Large intestine (tissue), 3 donors: ENCODE data around the gene MINDY4. TPM values are rescaled to one million over a fixed set of nuclear protein-coding genes. Genes with fewer than 3 reads are reported as not detected.

ENCODE experiments used
- DNase-seq, 2 donors: peaks; one replicate each; pipeline versions ENCODE4 v3.0.0 to v3.0.0-alpha.2; 2013
- H3K27ac ChIP-seq: one replicate; pipeline ENCODE4 v1.5.1; 2013; ENCODE audit warnings: low read length
- H3K27me3 ChIP-seq: 2 replicates; pipeline ENCODE4 v1.6.1; 2013; ENCODE audit warnings: low read length; ENCODE audit not compliant: control insufficient read depth, insufficient read depth
- H3K36me3 ChIP-seq: 2 replicates; pipeline ENCODE4 v1.6.1; 2013; ENCODE audit warnings: low read length; ENCODE audit not compliant: control insufficient read depth, insufficient read depth
- H3K4me1 ChIP-seq: one replicate; pipeline ENCODE4 v1.6.1; 2013; ENCODE audit warnings: low read length; ENCODE audit not compliant: control insufficient read depth, insufficient read depth
- H3K4me3 ChIP-seq: one replicate; pipeline ENCODE4 v1.5.1; 2013; ENCODE audit warnings: low read length
- H3K9me3 ChIP-seq: one replicate; pipeline ENCODE4 v1.6.1; 2013; ENCODE audit warnings: mild to moderate bottlenecking, low read depth, low read length, moderate library complexity; ENCODE audit not compliant: control insufficient read depth
- WGBS: methylation state at CpG from one replicate; pipeline ENCODE4 v1.1.5; 2013; ENCODE audit warnings: low lambda C conversion rate; ENCODE audit not compliant: insufficient coverage; 5-methylcytosine and 5-hydroxymethylcytosine counted together
- polyA plus RNA-seq: library from polyadenylated mRNA; unstranded; fragments of 120-200 nt; gene quantifications from one replicate; pipeline ENCODE4 v1.2.1, GENCODE V29; 2013

MINDY4 gene
- polyA plus RNA-seq, 1 donor = 12.3 TPM

DNA sequence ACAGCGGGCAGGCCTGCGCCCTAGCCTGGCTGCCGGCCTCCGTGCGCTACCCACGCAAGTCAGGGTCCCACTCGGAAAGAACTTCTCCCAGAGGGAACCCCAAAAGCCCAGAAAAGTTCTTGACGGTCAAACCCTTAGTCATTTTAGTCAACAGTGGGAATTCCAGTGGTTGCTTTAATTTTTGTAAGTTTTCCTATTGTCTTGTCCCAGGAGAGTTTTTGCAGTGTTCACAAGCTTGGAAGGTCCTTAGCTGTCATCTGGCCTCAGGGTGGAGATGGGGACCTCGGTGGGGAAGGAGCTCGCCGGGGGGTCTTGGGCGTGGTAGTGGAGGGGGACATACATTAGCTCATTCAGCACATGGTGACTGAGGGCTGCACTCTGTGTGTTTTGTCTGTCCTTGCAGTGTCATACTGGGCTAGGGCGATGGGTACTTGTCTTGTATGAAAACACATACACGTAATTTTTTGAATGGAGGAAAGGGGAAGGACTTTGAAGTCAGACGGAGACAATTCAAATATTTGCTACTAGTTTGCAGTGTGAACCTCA, 736 bp downstream of the MINDY4 start:
- peak overlapping the region; percentile 91 for H3K4me3 ChIP-seq
- peak overlapping the region; percentile 70 for H3K27ac ChIP-seq
- H3K36me3 ChIP-seq = peaks cover 3% of the 10 kb centered on the region
- 0% methylated on average over 2 of the region's 15 CpGs for WGBS
- no peaks in the 10 kb centered on the region for H3K27me3 ChIP-seq
- peak in 1 of 2 donors; percentile 55 for DNase-seq
- no peaks in the 10 kb centered on the region for H3K9me3 ChIP-seq
- H3K4me1 ChIP-seq = peaks cover 17% of the 10 kb centered on the region

DNA sequence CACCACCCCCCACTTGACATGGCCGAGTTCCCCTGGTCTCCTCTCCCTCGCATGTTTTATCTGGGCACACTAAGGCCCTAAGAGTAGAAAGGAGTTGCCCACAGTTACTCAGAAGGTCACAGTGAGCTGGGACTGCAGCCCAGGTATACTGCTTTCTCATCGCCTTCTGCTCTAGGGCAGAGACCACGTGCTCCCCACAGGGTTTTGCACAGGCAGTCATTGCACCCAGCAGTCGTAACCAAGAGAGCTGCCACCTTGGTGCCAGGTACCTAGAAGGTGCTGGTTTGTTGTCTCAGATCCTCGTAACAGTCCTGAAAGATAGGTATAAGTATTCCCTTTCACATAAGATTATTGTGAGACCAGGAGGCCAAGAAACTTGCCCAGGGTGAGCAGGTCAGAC, 1.8 kb downstream of the MINDY4 start:
- WGBS = 60% methylated on average over 1 of the region's 6 CpGs
- Histone ChIP-seq H3K9me3 (no peaks in the 10 kb centered on the region), H3K27me3 (no peaks in the 10 kb centered on the region), H3K4me1 (peaks cover 11% of the 10 kb centered on the region), H3K4me3 (no peak overlapping the region), H3K36me3 (peaks cover 8% of the 10 kb centered on the region), H3K27ac (no peak overlapping the region)
- DNase-seq = no peak

- Histone ChIP-seq H3K27me3 (no peaks in the 10 kb centered on the region), H3K4me3 (no peak overlapping the region), H3K36me3 (peaks cover 27% of the 10 kb centered on the region), H3K9me3 (no peaks in the 10 kb centered on the region), H3K27ac (no peak overlapping the region), H3K4me1 (peaks cover 6% of the 10 kb centered on the region)
- DNase-seq = no peak
Measured at GRCh38 chr7:30775992-30776391, 4.8 kb downstream of the MINDY4 start.

GRCh38 chr7:30776971-30777370, 5.8 kb downstream of the MINDY4 start:
- Histone ChIP-seq H3K9me3 (no peaks in the 10 kb centered on the region), H3K27ac (no peak overlapping the region), H3K36me3 (peaks cover 31% of the 10 kb centered on the region), H3K4me3 (no peak overlapping the region), H3K27me3 (no peaks in the 10 kb centered on the region), H3K4me1 (peaks cover 5% of the 10 kb centered on the region)
- DNase-seq = no peak
- 83% methylated on average over 1 of the region's 4 CpGs for WGBS

GRCh38 chr7:30778255-30779025, 7.2 kb downstream of the MINDY4 start:
- Histone ChIP-seq H3K27ac (no peak overlapping the region), H3K27me3 (no peaks in the 10 kb centered on the region), H3K4me3 (no peak overlapping the region), H3K9me3 (no peaks in the 10 kb centered on the region), H3K4me1 (no peaks in the 10 kb centered on the region), H3K36me3 (peaks cover 42% of the 10 kb centered on the region)
- DNase-seq = no peak
- 78% methylated on average over 3 of the region's 15 CpGs for WGBS

DNA sequence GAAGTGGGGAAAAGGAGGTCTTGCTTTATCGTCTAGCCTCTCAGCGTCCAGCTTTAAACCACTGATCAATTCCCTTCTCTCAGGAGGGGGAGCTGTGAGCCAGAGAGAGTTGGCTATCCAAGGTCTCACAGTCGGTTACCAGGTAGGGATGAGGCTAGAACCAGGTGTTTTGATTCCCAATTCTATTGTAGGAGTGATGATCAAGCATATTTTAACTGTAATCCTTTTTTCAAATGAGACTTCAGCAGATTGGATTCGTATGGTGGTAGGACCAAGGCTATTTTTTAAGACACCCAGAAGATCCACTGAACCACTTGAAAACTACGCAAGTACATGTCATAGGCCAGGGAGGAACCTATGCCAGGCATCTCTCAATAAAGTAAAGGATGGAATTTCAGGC, 8.4 kb downstream of the MINDY4 start:
- Histone ChIP-seq H3K4me3 (no peak overlapping the region), H3K4me1 (no peaks in the 10 kb centered on the region), H3K27me3 (no peaks in the 10 kb centered on the region), H3K27ac (no peak overlapping the region), H3K36me3 (peaks cover 50% of the 10 kb centered on the region), H3K9me3 (no peaks in the 10 kb centered on the region)
- no peak for DNase-seq
- no CpG with 5 or more reads among the region's 5 CpGs for WGBS

GRCh38 chr7:30780941-30781340, 9.7 kb downstream of the MINDY4 start:
- Histone ChIP-seq H3K4me3 (no peak overlapping the region), H3K36me3 (peaks cover 60% of the 10 kb centered on the region), H3K4me1 (no peaks in the 10 kb centered on the region), H3K9me3 (no peaks in the 10 kb centered on the region), H3K27me3 (no peaks in the 10 kb centered on the region), H3K27ac (no peak overlapping the region)
- DNase-seq = no peak
- no CpG with 5 or more reads among the region's 4 CpGs for WGBS

DNA sequence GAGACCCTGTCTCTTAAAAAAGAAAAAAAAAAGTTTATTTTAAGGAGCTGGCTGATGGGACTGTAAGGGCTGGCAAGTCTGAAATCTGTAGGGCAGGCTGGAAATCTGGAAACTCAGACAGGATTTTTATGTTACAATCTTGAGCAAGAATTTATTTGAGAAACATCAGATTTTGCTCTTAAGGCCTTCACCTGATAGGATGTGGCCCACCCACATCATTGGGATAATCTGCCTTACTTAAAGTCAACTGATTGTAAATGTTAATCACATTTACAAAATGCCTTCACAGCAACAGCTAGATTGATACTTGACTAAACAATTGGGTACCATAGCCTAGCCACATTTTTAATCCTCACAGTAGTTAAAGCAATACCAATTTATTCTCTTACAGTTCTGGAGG, 11.5 kb downstream of the MINDY4 start:
- DNase-seq = no peak
- Histone ChIP-seq H3K27ac (no peak overlapping the region), H3K27me3 (no peaks in the 10 kb centered on the region), H3K36me3 (peaks cover 67% of the 10 kb centered on the region), H3K4me1 (no peaks in the 10 kb centered on the region), H3K4me3 (no peak overlapping the region), H3K9me3 (no peaks in the 10 kb centered on the region)

DNA sequence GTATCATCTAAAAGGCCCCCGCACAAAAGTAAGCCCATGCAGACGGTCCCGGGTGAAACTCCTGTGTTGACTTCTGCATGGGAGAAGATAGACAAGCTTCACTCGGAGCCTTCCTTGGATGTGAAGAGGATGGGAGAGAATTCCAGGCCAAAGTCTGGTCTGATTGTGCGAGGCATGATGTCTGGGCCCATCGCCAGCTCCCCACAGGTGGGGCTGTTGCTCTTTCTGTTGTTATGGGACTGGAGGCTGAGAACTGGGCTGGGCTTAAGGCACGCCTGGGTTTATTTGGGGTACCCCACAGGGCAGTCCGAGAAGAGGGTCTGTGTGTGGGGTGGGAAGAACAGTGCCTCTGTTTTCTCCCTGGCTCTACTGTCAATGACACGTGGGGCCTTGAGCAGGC, 14.6 kb downstream of the MINDY4 start:
- WGBS = no CpG with 5 or more reads among the region's 9 CpGs
- peak in 1 of 2 donors; percentile 68 for DNase-seq

GRCh38 chr7:30787486-30787885, 16.3 kb downstream of the MINDY4 start:
- Histone ChIP-seq H3K36me3 (peaks cover 59% of the 10 kb centered on the region), H3K4me1 (no peaks in the 10 kb centered on the region), H3K27ac (no peak overlapping the region), H3K27me3 (no peaks in the 10 kb centered on the region), H3K4me3 (no peak overlapping the region), H3K9me3 (no peaks in the 10 kb centered on the region)
- WGBS = no CpG with 5 or more reads among the region's 1 CpG
- no peak for DNase-seq

More for the DNA sequence above, 14.6 kb downstream of the MINDY4 start:
- H3K4me1 ChIP-seq = no peaks in the 10 kb centered on the region
- H3K36me3 ChIP-seq = peaks cover 56% of the 10 kb centered on the region
- no peaks in the 10 kb centered on the region for H3K27me3 ChIP-seq
- H3K27ac ChIP-seq = no peak overlapping the region
- H3K4me3 ChIP-seq = no peak overlapping the region
- no peaks in the 10 kb centered on the region for H3K9me3 ChIP-seq
